Kidney epithelial cell (primary cell): ENCODE data around the gene PHACTR3. TPM values are rescaled to one million over a fixed set of nuclear protein-coding genes. Genes with fewer than 3 reads are reported as not detected.

Experiments used
- DNase-seq: peaks from one replicate; pipeline ENCODE4 v3.0.0-alpha.2; 2010; ENCODE audit warnings: low read depth
- H3K27me3 ChIP-seq: 2 replicates; pipeline ENCODE4 v1.6.0; 2011; ENCODE audit warnings: low read length; ENCODE audit not compliant: control insufficient read depth, insufficient read depth
- H3K36me3 ChIP-seq: 2 replicates; pipeline ENCODE4 v1.5.1; 2011; ENCODE audit warnings: low read length; ENCODE audit not compliant: control insufficient read depth, insufficient read depth
- H3K4me3 ChIP-seq: 2 replicates; pipeline ENCODE4 v1.5.1; 2011; ENCODE audit warnings: low read depth, mild to moderate bottlenecking, control low read depth, low read length
- CTCF ChIP-seq: IDR thresholded peaks from 2 replicates; pipeline ENCODE4 v1.5.1; 2011; ENCODE audit warnings: mild to moderate bottlenecking, moderate library complexity, low read length, control low read depth, inconsistent platforms; ENCODE audit not compliant: insufficient read depth, poor library complexity, severe bottlenecking
- total RNA-seq: library from RNA; depleted of rRNA; stranded (reverse); fragments of >200 nt; gene quantifications from 2 replicates; pipeline ENCODE4 v1.2.3, GENCODE V29; 2015

Gene PHACTR3
- total RNA-seq, 1 donor from 2014 or later: not detected

GRCh38 chr20:59663513-59664060 is 59.2 kb downstream of the PHACTR3 start:
- DNase-seq: no peak
- Histone ChIP-seq H3K4me3 (no peak overlapping the region), H3K27me3 (no peaks in the 10 kb centered on the region), H3K36me3 (no peaks in the 10 kb centered on the region)
- no peak for TF ChIP-seq CTCF

GRCh38 chr20:59664421-59664941 is 60.1 kb downstream of the PHACTR3 start:
- Histone ChIP-seq H3K36me3 (no peaks in the 10 kb centered on the region), H3K27me3 (no peaks in the 10 kb centered on the region), H3K4me3 (no peak overlapping the region)
- TF ChIP-seq CTCF: no peak
- no peak for DNase-seq

- no peak for TF ChIP-seq CTCF
- Histone ChIP-seq H3K36me3 (no peaks in the 10 kb centered on the region), H3K27me3 (no peaks in the 10 kb centered on the region), H3K4me3 (no peak overlapping the region)
- no peak for DNase-seq
Measured at GRCh38 chr20:59665656-59666555, 61.6 kb downstream of the PHACTR3 start.

GRCh38 chr20:59666586-59666985 is 62.2 kb downstream of the PHACTR3 start:
- TF ChIP-seq CTCF: no peak
- no peak for DNase-seq
- no peaks in the 10 kb centered on the region for H3K27me3 ChIP-seq
- no peaks in the 10 kb centered on the region for H3K36me3 ChIP-seq
- no peak overlapping the region for H3K4me3 ChIP-seq

GRCh38 chr20:59667131-59667530 is 62.8 kb downstream of the PHACTR3 start:
- H3K27me3 ChIP-seq: no peaks in the 10 kb centered on the region
- H3K4me3 ChIP-seq: no peak overlapping the region
- no peak for TF ChIP-seq CTCF
- H3K36me3 ChIP-seq: no peaks in the 10 kb centered on the region
- no peak for DNase-seq
